ENCODE data around the gene IFNA1. TPM values are rescaled to one million over a fixed set of nuclear protein-coding genes. Genes with fewer than 3 reads are reported as not detected.
A peak's percentile ranks its signal among the peaks of the same experiment; 100 is the strongest.

Gene IFNA1
- total RNA-seq, 1 donor from 2014 or later: not detected

GRCh38 chr9:21399956-21400355 lies 40.3 kb upstream of the IFNA1 start:
- Mint-ChIP-seq H3K4me1 (ENCODE audit: low read depth, unreplicated experiment) (no peaks in the 10 kb centered on the region), H3K27ac (ENCODE audit: unreplicated experiment) (no peak overlapping the region), H3K36me3 (ENCODE audit: unreplicated experiment) (no peaks in the 10 kb centered on the region), H3K4me3 (ENCODE audit: unreplicated experiment) (no peak overlapping the region), H3K9me3 (ENCODE audit: unreplicated experiment) (no peaks in the 10 kb centered on the region), H3K27me3 (ENCODE audit: unreplicated experiment) (no peaks in the 10 kb centered on the region)
- DNase-seq: no peak
- no peak for TF ChIP-seq CTCF (IDR thresholded peaks at IDR 0.05; ENCODE audit: partially characterized antibody, unreplicated experiment)

- Mint-ChIP-seq H3K27ac (ENCODE audit: unreplicated experiment) (no peak overlapping the region), H3K4me3 (ENCODE audit: unreplicated experiment) (peak overlapping the region; percentile 91), H3K36me3 (ENCODE audit: unreplicated experiment) (no peaks in the 10 kb centered on the region), H3K9me3 (ENCODE audit: unreplicated experiment) (no peaks in the 10 kb centered on the region), H3K27me3 (ENCODE audit: unreplicated experiment) (no peaks in the 10 kb centered on the region), H3K4me1 (ENCODE audit: low read depth, unreplicated experiment) (no peaks in the 10 kb centered on the region)
- no peak for TF ChIP-seq CTCF (IDR thresholded peaks at IDR 0.05; ENCODE audit: partially characterized antibody, unreplicated experiment)
- peak; percentile 57 for DNase-seq
Observed at GRCh38 chr9:21402386-21403251, 37.6 kb upstream of the IFNA1 start.

GRCh38 chr9:21404146-21404545 lies 36.1 kb upstream of the IFNA1 start:
- no peaks in the 10 kb centered on the region for H3K9me3 Mint-ChIP-seq (ENCODE audit: unreplicated experiment)

GRCh38 chr9:21408817-21409216 lies 31.4 kb upstream of the IFNA1 start, which contains the start of gene IFNA8:
Gene IFNA8, plus strand, starts transcription at chr9:21409117. Its CDS starts 60 bp downstream, at chr9:21409177.
- TF ChIP-seq CTCF (IDR thresholded peaks at IDR 0.05; ENCODE audit: partially characterized antibody, unreplicated experiment): no peak
- no peak within 1 kb of the TSS for H3K27ac Mint-ChIP-seq (ENCODE audit: unreplicated experiment)
- no peaks in the 10 kb centered on the region for H3K4me1 Mint-ChIP-seq (ENCODE audit: low read depth, unreplicated experiment)

More at GRCh38 chr9:21404146-21404545, 36.1 kb upstream of the IFNA1 start:
- H3K4me3 Mint-ChIP-seq (ENCODE audit: unreplicated experiment): no peak overlapping the region
- DNase-seq: no peak
- no peak for TF ChIP-seq CTCF (IDR thresholded peaks at IDR 0.05; ENCODE audit: partially characterized antibody, unreplicated experiment)
- H3K36me3 Mint-ChIP-seq (ENCODE audit: unreplicated experiment): no peaks in the 10 kb centered on the region
- no peak overlapping the region for H3K27ac Mint-ChIP-seq (ENCODE audit: unreplicated experiment)
- H3K27me3 Mint-ChIP-seq (ENCODE audit: unreplicated experiment): no peaks in the 10 kb centered on the region
- H3K4me1 Mint-ChIP-seq (ENCODE audit: low read depth, unreplicated experiment): no peaks in the 10 kb centered on the region

GRCh38 chr9:21412107-21412506 lies 28.1 kb upstream of the IFNA1 start:
- no peaks in the 10 kb centered on the region for H3K4me1 Mint-ChIP-seq (ENCODE audit: low read depth, unreplicated experiment)
- H3K36me3 Mint-ChIP-seq (ENCODE audit: unreplicated experiment): no peaks in the 10 kb centered on the region
- no peak for TF ChIP-seq CTCF (IDR thresholded peaks at IDR 0.05; ENCODE audit: partially characterized antibody, unreplicated experiment)
- H3K27ac Mint-ChIP-seq (ENCODE audit: unreplicated experiment): no peak overlapping the region
- H3K27me3 Mint-ChIP-seq (ENCODE audit: unreplicated experiment): no peaks in the 10 kb centered on the region
- DNase-seq: no peak
- no peak overlapping the region for H3K4me3 Mint-ChIP-seq (ENCODE audit: unreplicated experiment)
- H3K9me3 Mint-ChIP-seq (ENCODE audit: unreplicated experiment): no peaks in the 10 kb centered on the region

More at GRCh38 chr9:21408817-21409216, 31.4 kb upstream of the IFNA1 start, which contains the start of gene IFNA8:
- no peak for DNase-seq
- Mint-ChIP-seq H3K9me3 (ENCODE audit: unreplicated experiment) (no peaks in the 10 kb centered on the region), H3K27me3 (ENCODE audit: unreplicated experiment) (no peaks in the 10 kb centered on the region), H3K4me3 (ENCODE audit: unreplicated experiment) (no peak within 1 kb of the TSS), H3K36me3 (ENCODE audit: unreplicated experiment) (no peaks in the 10 kb centered on the region)

Data from glutamatergic neuron (in vitro differentiated cells).